Measurements from ENCODE around the gene PAMR1. TPM values are rescaled to one million over a fixed set of nuclear protein-coding genes. Genes with fewer than 3 reads are reported as not detected.

Gene PAMR1
- polyA plus RNA-seq, 3 donors = 3.7 to 8.5 (median 5.9) TPM

Other genes with a start within 250 kb of the PAMR1 start
- under 1 TPM; 0.14 to 0.26 (median 0.22) TPM for gene SLC1A2, start 106.1 kb downstream of the PAMR1 start, polyA plus RNA-seq (ENCODE audit: insufficient read length in 3 of 3)
- 10 to 100 TPM; 13.3 to 17.4 (median 16.7) TPM for gene FJX1, start 92.8 kb upstream of the PAMR1 start, polyA plus RNA-seq (ENCODE audit: insufficient read length in 3 of 3)
- 100 to 1,000 TPM in 2 of 3 donors, 10 to 100 TPM in 1; 98.6 to 107 (median 105) TPM for gene TRIM44, start 137.2 kb upstream of the PAMR1 start, polyA plus RNA-seq (ENCODE audit: insufficient read length in 3 of 3)